GM12874 (cell line): ENCODE data around the gene FOXN1.

Experiments
- TF ChIP-seq, protein P1 (sequence below): IDR thresholded peaks from 2 replicates; pipeline ENCODE4 v1.5.1; 2011; ENCODE audit warnings: low read depth, mild to moderate bottlenecking, control low read depth, low read length, moderate library complexity; ENCODE audit not compliant: insufficient read depth

The FOXN1 gene

DNA sequence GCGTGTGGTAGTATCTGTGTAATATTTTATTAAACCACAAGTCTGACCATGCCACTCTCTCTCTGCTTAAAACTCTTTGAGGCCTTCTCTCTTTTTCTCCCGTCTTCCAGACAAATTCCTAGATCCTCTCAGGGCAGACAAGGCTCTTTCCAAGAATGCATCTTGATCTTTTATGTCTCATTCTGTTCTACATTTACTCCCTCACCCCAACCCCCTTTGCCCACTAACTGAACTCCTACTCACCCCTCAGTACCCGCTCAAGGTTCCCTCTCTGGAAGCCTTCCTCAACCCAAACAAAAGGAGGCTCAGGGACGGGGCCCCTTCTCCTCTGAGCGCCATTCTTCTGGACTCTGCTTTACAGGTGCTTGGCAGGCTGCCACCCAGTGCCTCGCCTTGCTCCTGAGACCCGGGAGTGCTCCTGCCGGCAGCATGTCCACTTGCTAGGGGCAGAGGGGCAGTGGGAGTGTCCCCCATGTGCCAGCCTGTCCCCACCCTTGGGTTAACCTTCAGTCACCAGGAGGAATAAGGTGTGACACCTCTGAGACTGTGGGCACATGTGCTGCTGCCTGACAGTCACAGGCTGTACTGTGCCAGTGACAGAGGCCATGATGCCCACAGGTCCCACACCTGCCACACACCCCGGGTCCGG is 23.5 kb upstream of the FOXN1 start:
- TF ChIP-seq, protein P1, sequence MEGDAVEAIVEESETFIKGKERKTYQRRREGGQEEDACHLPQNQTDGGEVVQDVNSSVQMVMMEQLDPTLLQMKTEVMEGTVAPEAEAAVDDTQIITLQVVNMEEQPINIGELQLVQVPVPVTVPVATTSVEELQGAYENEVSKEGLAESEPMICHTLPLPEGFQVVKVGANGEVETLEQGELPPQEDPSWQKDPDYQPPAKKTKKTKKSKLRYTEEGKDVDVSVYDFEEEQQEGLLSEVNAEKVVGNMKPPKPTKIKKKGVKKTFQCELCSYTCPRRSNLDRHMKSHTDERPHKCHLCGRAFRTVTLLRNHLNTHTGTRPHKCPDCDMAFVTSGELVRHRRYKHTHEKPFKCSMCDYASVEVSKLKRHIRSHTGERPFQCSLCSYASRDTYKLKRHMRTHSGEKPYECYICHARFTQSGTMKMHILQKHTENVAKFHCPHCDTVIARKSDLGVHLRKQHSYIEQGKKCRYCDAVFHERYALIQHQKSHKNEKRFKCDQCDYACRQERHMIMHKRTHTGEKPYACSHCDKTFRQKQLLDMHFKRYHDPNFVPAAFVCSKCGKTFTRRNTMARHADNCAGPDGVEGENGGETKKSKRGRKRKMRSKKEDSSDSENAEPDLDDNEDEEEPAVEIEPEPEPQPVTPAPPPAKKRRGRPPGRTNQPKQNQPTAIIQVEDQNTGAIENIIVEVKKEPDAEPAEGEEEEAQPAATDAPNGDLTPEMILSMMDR: no peak

DNA sequence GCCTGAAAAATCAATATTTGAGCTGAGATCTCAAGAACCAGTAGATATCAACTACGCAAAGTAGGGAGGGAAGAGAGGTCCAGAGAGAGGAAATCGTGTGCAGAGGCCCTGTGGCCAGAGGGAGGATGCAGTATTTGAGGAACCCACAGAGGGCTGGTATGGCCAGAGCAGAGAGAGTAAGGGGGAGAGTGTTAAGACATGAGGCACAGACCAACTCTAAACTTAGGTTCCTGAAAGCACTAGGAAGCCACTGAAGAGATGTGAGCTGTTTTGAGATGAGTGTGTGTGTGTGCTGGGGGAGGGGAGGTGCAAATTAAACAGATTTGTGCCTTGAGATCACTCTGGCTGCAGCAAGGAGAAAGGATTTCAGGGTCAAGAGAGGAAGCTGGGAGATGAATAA is 21.9 kb upstream of the FOXN1 start:
- TF ChIP-seq, protein P1: no peak

DNA sequence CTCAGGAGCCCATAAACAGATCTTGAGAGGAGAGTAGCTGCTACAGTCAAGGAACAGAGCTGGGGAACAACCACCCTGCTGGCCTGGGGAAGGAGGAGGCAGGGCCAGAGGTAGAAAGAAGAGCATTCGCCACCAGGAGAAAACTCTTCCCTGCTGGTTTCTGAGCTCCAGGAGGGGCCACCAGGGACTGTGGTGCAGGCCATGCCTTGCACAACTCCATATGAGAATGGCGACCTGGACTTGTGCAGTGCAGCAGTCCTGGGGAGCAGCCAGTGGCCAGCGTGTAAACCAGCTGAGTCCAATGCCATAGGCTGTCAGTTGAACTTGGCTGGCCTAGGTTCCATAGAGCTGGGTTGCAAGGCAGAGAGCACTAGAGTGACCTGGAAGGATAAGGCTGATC is 21.1 kb upstream of the FOXN1 start:
- TF ChIP-seq, protein P1: no peak

DNA sequence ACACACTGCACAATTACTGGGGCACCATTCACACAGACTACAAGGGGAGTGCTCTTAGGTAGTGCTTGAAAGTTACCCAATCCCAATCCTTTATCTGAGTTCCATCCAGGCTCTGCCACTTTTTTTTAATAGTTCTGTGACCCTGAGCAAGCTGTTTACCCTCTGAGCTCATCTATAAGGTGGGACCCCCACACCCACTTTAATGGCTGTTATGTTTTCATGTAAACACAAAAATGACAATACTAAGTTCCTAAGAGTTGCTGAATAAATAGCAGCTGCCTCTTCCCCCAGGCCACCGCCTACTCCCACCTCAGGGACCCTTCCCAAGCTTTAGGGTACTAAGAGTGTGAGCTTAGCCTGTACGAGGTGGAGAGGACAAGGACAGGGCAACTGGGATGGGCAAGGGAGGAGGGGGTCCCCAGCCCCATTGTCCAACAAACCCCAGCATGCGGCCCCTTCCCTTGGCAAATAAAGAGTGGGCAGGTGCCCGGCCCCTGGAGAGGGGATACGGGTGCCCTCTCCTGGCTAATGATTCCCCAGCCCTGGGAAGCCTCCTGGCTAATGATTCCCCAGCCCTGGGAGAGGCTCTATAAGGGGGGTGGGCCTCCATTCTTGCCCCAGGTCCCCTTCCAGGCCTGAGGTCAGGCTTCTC is 18.1 kb upstream of the FOXN1 start:
- TF ChIP-seq, protein P1: no peak

DNA sequence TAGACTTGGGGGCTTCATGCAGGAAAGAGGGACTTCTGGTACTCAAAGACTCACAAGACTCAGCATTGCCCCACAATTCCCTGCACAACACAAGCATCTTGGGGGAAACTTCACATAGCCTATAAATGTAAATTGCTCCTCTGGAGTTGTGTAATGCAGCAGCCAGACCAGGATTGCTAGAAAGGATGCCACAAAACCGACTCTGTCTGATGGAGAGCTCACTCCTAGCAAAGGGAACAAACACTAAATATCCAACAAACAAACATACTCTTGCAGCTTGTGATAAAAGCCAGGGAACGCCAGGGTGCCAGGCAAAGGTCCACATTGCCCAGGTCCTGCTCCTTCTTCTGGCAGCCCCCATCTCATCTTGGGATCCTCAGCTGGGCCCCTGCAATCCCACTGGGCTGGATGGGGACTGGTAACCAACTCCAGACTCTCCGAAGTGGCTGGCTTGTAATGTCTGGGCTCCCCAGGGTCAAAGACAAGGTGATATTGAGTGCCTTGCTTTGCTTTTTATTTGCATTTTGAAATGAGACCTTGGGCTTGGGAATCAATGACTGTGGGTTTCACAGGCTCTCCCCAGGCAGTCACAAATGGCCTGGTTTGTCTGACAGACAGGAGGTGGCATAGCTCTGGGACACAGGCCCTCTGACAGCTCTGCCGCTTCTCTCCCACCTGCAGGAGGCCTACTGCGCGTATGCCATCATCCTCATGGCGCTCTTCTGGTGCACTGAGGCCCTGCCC is 17.4 kb upstream of the FOXN1 start:
- TF ChIP-seq, protein P1: no peak

DNA sequence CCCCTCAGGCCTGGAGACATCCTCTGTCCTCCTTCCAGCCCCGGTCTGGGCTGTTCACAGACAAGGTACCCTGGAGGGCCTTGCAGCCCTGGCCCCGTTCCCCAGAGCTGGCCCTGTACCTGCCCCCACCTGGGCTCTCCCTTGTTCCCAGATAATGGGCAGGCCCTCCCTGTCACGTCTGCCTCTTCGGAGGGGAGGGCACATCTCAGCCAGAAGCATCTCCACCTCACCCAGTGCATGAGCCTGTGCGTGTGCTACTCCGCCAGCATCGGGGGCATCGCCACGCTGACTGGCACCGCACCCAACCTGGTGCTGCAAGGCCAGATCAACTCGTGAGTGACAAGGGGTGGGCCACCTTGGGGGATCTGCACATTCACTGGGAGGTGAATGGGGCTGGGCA is 14.9 kb upstream of the FOXN1 start:
- TF ChIP-seq, protein P1: no peak

DNA sequence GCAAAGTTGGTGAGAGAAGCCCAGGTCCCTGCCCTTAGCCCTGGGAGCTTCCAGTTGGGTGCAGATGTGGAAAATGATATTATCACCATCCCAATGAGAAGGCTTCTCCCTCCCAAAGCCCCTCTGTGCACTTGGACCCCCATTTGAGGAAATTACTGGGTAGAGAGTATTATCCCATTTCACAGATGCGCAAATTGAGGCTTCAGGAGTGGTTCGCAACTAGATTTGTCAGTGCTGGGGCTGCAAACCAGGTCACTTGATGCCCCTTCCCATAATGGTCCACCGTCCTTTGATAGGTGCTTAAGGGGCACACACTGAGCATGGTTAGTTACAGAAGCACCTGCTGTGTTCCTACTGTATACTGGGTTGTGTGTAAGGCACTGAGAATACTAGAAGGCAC is 14.3 kb upstream of the FOXN1 start:
- TF ChIP-seq, protein P1: no peak
